Astrocyte of the spinal cord (primary cell): Measurements from ENCODE around the gene DLEC1.

Experiments used
- DNase-seq: peaks from one replicate; pipeline ENCODE4 v3.0.0; 2011; ENCODE audit warnings: low read depth, low spot score
- H3K4me3 ChIP-seq: 2 replicates; pipeline ENCODE4 v1.5.1; 2011; ENCODE audit warnings: low read depth, mild to moderate bottlenecking, low read length, moderate library complexity
- in situ Hi-C: cut with HindIII; loops from 2 replicates; pipeline ENCODE4 v1.10.0; 2017; ENCODE audit warnings: low sequenced_read_pairs
- TF ChIP-seq, protein P1 (sequence below): IDR thresholded peaks from 2 replicates; pipeline ENCODE4 v1.5.1; 2012; ENCODE audit warnings: low read depth, mild to moderate bottlenecking, low read length, inconsistent platforms

The DLEC1 gene

DNA sequence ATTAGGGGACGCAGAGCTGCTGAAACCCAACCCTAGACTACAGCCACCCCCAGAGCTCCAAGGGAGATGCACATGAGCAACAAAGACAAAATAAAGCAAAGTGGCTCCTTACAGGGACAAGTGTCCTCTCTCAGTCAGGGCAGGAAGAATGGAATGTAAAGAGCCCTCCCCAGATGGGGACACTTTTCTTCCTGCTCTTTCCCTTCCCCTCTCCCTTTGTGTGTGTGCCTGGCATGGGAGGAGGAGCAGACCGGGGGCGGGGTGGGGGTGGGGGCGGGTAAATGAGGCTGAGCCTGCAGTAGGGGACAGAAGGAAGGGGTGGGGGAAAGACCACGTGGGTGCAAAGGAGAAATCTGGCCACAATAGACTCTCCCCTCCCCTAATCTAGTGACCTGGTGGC lies 60.5 kb downstream of the DLEC1 start:
- TF ChIP-seq, protein P1, sequence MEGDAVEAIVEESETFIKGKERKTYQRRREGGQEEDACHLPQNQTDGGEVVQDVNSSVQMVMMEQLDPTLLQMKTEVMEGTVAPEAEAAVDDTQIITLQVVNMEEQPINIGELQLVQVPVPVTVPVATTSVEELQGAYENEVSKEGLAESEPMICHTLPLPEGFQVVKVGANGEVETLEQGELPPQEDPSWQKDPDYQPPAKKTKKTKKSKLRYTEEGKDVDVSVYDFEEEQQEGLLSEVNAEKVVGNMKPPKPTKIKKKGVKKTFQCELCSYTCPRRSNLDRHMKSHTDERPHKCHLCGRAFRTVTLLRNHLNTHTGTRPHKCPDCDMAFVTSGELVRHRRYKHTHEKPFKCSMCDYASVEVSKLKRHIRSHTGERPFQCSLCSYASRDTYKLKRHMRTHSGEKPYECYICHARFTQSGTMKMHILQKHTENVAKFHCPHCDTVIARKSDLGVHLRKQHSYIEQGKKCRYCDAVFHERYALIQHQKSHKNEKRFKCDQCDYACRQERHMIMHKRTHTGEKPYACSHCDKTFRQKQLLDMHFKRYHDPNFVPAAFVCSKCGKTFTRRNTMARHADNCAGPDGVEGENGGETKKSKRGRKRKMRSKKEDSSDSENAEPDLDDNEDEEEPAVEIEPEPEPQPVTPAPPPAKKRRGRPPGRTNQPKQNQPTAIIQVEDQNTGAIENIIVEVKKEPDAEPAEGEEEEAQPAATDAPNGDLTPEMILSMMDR = no peak
- no peak for DNase-seq
- in situ Hi-C loops = no loop called here
- no peak overlapping the region for H3K4me3 ChIP-seq

DNA sequence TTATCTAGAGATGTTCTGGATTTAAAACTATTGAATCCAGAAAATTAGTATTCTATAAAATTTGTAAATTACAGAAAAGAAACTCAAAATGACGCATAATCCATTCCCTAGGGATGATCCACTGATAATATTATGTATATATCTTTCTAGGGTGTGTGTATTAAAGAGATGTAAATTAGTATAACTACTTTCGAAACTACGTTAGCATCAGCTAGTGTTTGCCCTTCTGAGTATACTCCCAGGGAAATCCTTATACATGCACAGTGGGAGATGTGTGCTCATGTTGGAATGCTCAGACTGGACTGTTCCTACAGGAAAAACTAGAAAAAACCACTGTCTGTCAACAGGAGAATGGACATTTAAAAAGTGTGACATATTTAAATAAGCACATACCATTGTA lies 61.5 kb downstream of the DLEC1 start:
- in situ Hi-C loops = no loop called here
- TF ChIP-seq, protein P1 = no peak
- no peak for DNase-seq
- no peak overlapping the region for H3K4me3 ChIP-seq

DNA sequence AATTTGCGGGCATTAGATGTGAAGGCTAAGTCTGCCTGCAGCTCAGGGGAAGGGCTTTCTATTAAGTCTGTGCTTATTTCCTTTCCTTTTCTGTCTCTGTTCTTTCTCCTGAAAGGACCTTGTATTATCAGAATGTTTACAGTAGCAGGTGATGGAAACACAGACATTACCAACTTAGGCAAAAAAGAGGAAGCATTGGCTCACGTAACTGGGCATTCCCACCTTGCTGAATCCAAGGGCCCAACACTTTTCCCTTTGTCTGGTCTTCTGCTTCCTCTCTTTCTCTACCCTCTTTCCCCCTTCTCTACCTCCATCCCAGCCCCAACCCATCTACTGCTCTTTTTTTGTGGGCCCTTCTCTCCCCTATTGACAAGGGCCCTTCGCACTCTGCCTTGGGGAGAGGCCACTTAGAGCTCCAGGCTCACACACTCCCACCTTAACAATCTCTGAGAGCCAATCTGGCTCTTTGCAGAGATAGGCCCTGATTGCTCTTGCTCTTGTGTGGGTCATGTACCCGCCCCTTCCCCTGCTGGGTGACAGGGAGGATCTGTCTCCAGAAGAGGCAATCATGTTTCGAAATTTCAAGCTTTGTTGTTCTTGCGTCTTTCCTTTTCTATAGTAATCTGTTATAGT lies 62.9 kb downstream of the DLEC1 start:
- in situ Hi-C loops = no loop called here
- TF ChIP-seq, protein P1 = no peak
- no peak overlapping the region for H3K4me3 ChIP-seq
- DNase-seq = no peak

DNA sequence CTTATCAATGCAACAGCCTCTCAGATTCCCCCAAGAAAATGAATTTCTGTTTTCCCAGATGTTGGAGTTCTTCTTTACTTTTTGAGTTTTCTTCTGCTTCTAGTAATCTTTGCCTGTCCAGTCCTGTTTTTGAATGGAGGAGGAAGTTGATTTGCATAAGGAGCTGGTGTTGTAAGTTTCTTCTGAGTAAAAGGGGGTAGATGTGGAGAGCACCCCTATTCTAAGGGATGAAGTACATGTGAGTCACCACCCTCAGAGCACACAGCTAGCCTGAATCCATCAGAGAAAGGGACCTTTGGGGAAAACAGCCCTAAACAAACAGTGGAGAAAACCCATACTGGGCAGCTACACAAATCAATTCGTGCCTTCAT lies 63.4 kb downstream of the DLEC1 start:
- in situ Hi-C loops = no loop called here
- TF ChIP-seq, protein P1 = no peak
- no peak overlapping the region for H3K4me3 ChIP-seq
- DNase-seq = no peak

DNA sequence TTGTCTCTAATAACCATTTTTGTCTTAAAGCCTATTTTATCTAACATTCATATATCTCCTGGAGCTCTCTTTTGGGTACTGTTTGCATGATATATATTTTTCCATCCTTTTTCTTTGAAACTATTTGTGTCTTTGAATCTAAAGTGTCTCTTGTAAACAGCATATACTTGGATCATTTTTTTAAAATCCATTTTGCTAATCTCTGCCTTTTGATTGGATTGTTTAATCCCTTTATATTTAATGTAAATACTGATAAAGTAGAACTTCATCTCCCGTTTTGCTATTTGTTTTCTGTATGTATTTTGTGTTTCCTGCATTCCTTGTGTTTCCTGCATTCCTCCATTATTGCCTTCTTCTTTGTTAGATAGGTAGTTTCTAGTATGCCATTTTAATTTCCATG lies 66.5 kb downstream of the DLEC1 start:
- DNase-seq = no peak
- H3K4me3 ChIP-seq = no peak overlapping the region
- TF ChIP-seq, protein P1 = no peak
- in situ Hi-C loops = no loop called here

DNA sequence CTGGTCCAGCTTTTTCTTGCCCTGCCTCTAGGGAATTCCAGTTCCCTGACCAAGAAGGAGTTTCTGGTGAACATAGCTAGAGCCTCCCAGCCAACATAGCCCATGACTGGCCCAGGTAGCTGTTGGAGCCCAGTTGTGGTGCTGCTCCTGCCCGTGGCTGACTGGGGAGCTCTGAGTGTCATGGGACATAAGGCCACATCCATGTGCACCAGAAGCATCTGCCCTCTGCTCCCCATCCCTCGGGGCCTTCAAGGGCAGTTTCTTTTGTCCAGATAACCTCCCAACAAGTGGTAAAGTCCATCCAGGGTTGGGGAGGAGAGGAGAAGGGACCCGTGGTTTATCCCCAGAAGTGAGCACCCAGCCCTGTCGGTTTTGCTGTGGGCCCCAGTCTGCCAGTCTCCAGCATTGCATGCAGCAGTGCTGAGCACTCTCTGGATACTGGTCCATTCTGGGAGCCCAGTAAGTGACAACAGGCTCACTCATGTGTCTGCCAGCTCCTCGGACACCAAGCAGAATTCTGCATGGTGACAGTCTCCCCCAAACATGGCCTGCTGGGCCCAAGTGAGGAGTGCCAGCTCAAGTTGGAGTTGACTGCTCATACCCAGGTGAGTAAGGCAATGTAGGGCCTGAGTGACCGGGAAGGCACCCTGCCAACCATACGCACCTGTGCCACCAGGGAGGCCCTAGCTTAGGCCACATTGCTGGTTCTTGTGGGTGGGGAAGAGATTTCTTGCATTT lies 69.1 kb downstream of the DLEC1 start:
- TF ChIP-seq, protein P1 = no peak
- DNase-seq = no peak
- in situ Hi-C loops = no loop called here
- no peak overlapping the region for H3K4me3 ChIP-seq
